Adrenal gland (tissue), 12 donors: Measurements from ENCODE around the gene LTBP2. TPM values are rescaled to one million over a fixed set of nuclear protein-coding genes. Genes with fewer than 3 reads are reported as not detected.

Experiments
- DNase-seq, 7 donors: peaks; one replicate each; pipeline ENCODE4 v3.0.0-alpha.2; 2019 to 2020
- H3K27ac ChIP-seq, 5 donors: fragments of 200-600 bp; sonication (generic) in 4 of 5; 1 replicate in 3 of 5; 2 replicates in 2 of 5; pipeline versions ENCODE4 v1.5.1 to v1.8.0; 2016 to 2020; ENCODE audit warnings: mild to moderate bottlenecking in 1 of 5
- H3K27me3 ChIP-seq: fragments of 200-600 bp; 2 replicates; pipeline ENCODE4 v1.8.0; 2021
- H3K36me3 ChIP-seq, 2 donors: fragments of 200-600 bp; replicated peaks in 1 of 2; 1 replicate in 1 of 2; 2 replicates in 1 of 2; pipeline versions ENCODE4 v1.5.1 to v1.8.0; 2018 to 2022
- H3K4me1 ChIP-seq, 2 donors: fragments of 200-600 bp; replicated peaks in 1 of 2; 1 replicate in 1 of 2; 2 replicates in 1 of 2; pipeline versions ENCODE4 v1.5.1 to v1.8.0; 2018 to 2021
- H3K4me3 ChIP-seq, 4 donors: fragments of 200-600 bp; sonication (generic) in 3 of 4; one replicate each; pipeline ENCODE4 v1.5.1; 2016 to 2018
- H3K9me3 ChIP-seq, 3 donors: fragments of 200-600 bp; sonication (generic) in 1 of 3; replicated peaks in 1 of 3; 1 replicate in 2 of 3; 2 replicates in 1 of 3; pipeline versions ENCODE4 v1.5.1 to v1.8.0; 2016 to 2021
- CTCF ChIP-seq, 6 experiments: fragments of 450-650 bp in 4 of 6; fragments of 200-600 bp in 2 of 6; sonication (generic) in 1 of 6; IDR thresholded peaks; 1 replicate in 5 of 6; 2 replicates in 1 of 6; pipeline versions ENCODE4 v1.5.1 to v1.8.0; 2016 to 2021; ENCODE audit warnings: antibody characterized with exemption in 6 of 6, mild to moderate bottlenecking in 2 of 6, moderate library complexity in 1 of 6
- POLR2A ChIP-seq, 2 donors: fragments of 450-650 bp; IDR thresholded peaks; one replicate each; pipeline ENCODE4 v1.6.1; 2017; ENCODE audit warnings: antibody characterized with exemption in 2 of 2, mild to moderate bottlenecking in 2 of 2, moderate library complexity in 1 of 2
- WGBS, 4 donors: extraction: QIAGEN DNeasy Blood & Tissue Kit in 2 of 4; methylation state at CpG; one replicate each; pipeline versions ENCODE4 v1.1.5 to v1.1.7; 2013 to 2017; 5-methylcytosine and 5-hydroxymethylcytosine counted together
- intact Hi-C, 2 donors: fragments of 100-400 bp; cut with DNase I; formaldehyde crosslinking; loops; one replicate each; pipeline versions ENCODE4 v1.14.1 to v1.15.0; 2022 to 2023
- polyA plus RNA-seq, 3 donors: library from polyadenylated mRNA; stranded (reverse); fragments of 200-250 nt in 2 of 3; fragments of 350-450 nt in 1 of 3; fragmentation: Illumina TruSeq in 1 of 3; extraction: RNeasy Lipid Tissue Mini Kit (QIAGEN cat#74804) in 1 of 3; gene quantifications; one replicate each; pipeline ENCODE4 v1.2.3, GENCODE V29; 2013 to 2014
- total RNA-seq, 9 donors: library from RNA; depleted of rRNA in 4 of 9; stranded (reverse); fragments of >200 nt in 4 of 9; fragments of 120-200 nt in 1 of 9; fragmentation: NEBNext Ultra II Directional in 1 of 9; extraction: Animal tissue kit (Norgen Biotek cat#: 25700) in 1 of 9; gene quantifications; one replicate each; pipeline versions ENCODE4 v1.1.0 to v1.2.4, GENCODE V29; 2013 to 2023
- donor health status: healthy with polysubstance abuse.
- donor health status: Bipolar disorder and iron deficiency.
- donor health status: DM: yes; HTN: yes; CAD: no.
- donor health status: DM: no; HTN: no; CAD: no.
- donor health status: DM: no; HTN: no; CAD: no.
- donor health status: DM: yes; HTN: yes; CAD: no.

Gene LTBP2
- total and polyA plus RNA-seq, 12 donors: 2.1 to 17.0 (median 6.2) TPM

DNA sequence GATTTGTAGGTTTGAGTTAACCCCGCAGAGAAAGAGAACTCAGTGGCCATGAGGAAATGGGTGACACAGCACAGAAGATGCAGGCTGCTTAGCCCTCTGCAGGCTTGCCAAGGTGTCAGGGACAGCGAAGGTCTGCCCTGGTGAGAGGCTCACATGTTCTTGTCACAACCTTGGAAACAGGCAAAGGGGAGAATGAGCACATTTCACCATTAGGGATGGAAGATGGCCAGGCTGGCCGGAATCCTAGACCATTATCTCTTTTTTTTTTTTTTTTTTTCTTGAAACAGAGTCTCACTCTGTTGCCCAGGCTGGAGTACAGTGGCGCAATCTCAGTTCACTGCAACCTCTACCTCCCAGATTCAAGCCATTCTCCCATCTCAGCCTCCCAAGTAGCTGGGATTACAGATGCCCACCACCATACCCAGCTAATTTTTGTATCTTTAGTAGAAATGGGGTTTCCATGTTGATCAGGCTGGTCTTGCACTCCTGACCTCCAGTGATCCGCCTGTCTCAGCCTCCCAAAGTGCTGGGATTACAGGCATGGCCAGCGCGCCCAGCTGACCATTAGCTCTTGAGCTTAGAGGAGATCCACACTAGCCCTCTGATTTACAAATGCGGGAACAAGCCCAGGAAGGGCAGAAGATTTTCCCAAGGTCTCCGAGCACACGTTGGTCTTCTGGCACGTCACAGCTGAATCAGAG lies 34.6 kb downstream of the LTBP2 start:
- peak; percentile 71 to 94 (median 90) for DNase-seq
- H3K4me1 ChIP-seq: peaks cover 11 to 27% of the 10 kb centered on the region in 2 donors

GRCh38 chr14:74575936-74576335 lies 36.1 kb downstream of the LTBP2 start:
- TF ChIP-seq POLR2A (IDR thresholded peaks at IDR 0.05) (no peak), CTCF (IDR thresholded peaks at IDR 0.05) (no peak)
- H3K4me1 ChIP-seq: peaks cover 20 to 39% of the 10 kb centered on the region in 2 donors
- no peaks in the 10 kb centered on the region for H3K36me3 ChIP-seq
- H3K9me3 ChIP-seq: no peaks in the 10 kb centered on the region
- DNase-seq: no peak
- intact Hi-C loops: no loop called here
- no peak overlapping the region for H3K4me3 ChIP-seq
- 85 to 100% (median 96%) methylated on average over 2 to 3 of the region's 3 CpGs for WGBS, 4 donors
- no peaks in the 10 kb centered on the region for H3K27me3 ChIP-seq
- H3K27ac ChIP-seq: peak overlapping the region in 2 of 5 donors; percentile 52 to 78

More for the DNA sequence above, 34.6 kb downstream of the LTBP2 start:
- intact Hi-C loops: no loop called here
- Histone ChIP-seq H3K27ac (peak overlapping the region; percentile 16 to 78 (median 63)), H3K4me3 (no peak overlapping the region), H3K27me3 (no peaks in the 10 kb centered on the region), H3K36me3 (no peaks in the 10 kb centered on the region), H3K9me3 (no peaks in the 10 kb centered on the region)
- TF ChIP-seq POLR2A (IDR thresholded peaks at IDR 0.05) (peak in 1 of 2 donors; percentile 37), CTCF (IDR thresholded peaks at IDR 0.05) (peak in 1 of 6 experiments; percentile 8)
- WGBS, 4 donors: 53 to 56% (median 54%) methylated on average over 11 of the region's 11 CpGs

- intact Hi-C loops: no loop called here
- Histone ChIP-seq H3K27me3 (no peaks in the 10 kb centered on the region), H3K27ac (peak overlapping the region in 1 of 5 donors; percentile 78), H3K36me3 (no peaks in the 10 kb centered on the region), H3K4me3 (no peak overlapping the region), H3K4me1 (peaks cover 22 to 42% of the 10 kb centered on the region in 2 donors), H3K9me3 (no peaks in the 10 kb centered on the region)
- WGBS, 4 donors: 81 to 93% (median 89%) methylated on average over 1 to 2 of the region's 2 CpGs
- TF ChIP-seq POLR2A (IDR thresholded peaks at IDR 0.05): no peak
- TF ChIP-seq CTCF (IDR thresholded peaks at IDR 0.05): no peak
- no peak for DNase-seq
Measured at GRCh38 chr14:74575507-74575906, 36.5 kb downstream of the LTBP2 start.

- Histone ChIP-seq H3K4me1 (peaks cover 22 to 42% of the 10 kb centered on the region in 2 donors), H3K4me3 (no peak overlapping the region), H3K27me3 (no peaks in the 10 kb centered on the region), H3K27ac (no peak overlapping the region), H3K9me3 (no peaks in the 10 kb centered on the region), H3K36me3 (no peaks in the 10 kb centered on the region)
- TF ChIP-seq POLR2A (IDR thresholded peaks at IDR 0.05): no peak
- no peak for TF ChIP-seq CTCF (IDR thresholded peaks at IDR 0.05)
- WGBS, 4 donors: 84 to 100% (median 88%) methylated on average over 2 to 6 of the region's 6 CpGs
- DNase-seq: no peak
- intact Hi-C loops: no loop called here
Measured at GRCh38 chr14:74574706-74575105, 37.3 kb downstream of the LTBP2 start.
